HG02884 (cell line): ENCODE results near the gene SACM1L.
"Not testable (repeated sequence)": the region's sequence is repeated elsewhere in the genome, so short reads cannot be mapped to it uniquely, and the experiment has no call there.

Source experiments
- ATAC-seq: cut with Tn5 transposase; IDR thresholded peaks from one replicate; pipeline ENCODE4 v1.9.1; 2021; ENCODE audit warnings: mild to moderate bottlenecking, moderate library complexity; ENCODE audit not compliant: unreplicated experiment

The SACM1L gene

GRCh38 chr3:45737234-45737633 is 48.0 kb downstream of the SACM1L start:
- ATAC-seq = no peak

GRCh38 chr3:45739991-45740390 is 50.8 kb downstream of the SACM1L start:
- no peak for ATAC-seq

- no peak for ATAC-seq
Measured at GRCh38 chr3:45741247-45741646, 52.1 kb downstream of the SACM1L start.

GRCh38 chr3:45741742-45742460 is 52.7 kb downstream of the SACM1L start:
- ATAC-seq = no peak

- no peak for ATAC-seq
Measured at GRCh38 chr3:45742461-45743089, 53.4 kb downstream of the SACM1L start.

- no peak for ATAC-seq
Measured at GRCh38 chr3:45746165-45746776, 57.1 kb downstream of the SACM1L start.

- no peak for ATAC-seq
Measured at GRCh38 chr3:45746777-45747622, 57.8 kb downstream of the SACM1L start.

- ATAC-seq = no peak
Measured at GRCh38 chr3:45748068-45748467, 58.9 kb downstream of the SACM1L start.

- ATAC-seq = not testable (repeated sequence)
Measured at GRCh38 chr3:45749036-45749600, 59.9 kb downstream of the SACM1L start.

- no peak for ATAC-seq
Measured at GRCh38 chr3:45749880-45750279, 60.7 kb downstream of the SACM1L start.

GRCh38 chr3:45751537-45752242 is 62.5 kb downstream of the SACM1L start:
- ATAC-seq = no peak

- no peak for ATAC-seq
Measured at GRCh38 chr3:45753095-45753494, 63.9 kb downstream of the SACM1L start.

GRCh38 chr3:45754461-45754860 is 65.3 kb downstream of the SACM1L start:
- ATAC-seq = no peak

GRCh38 chr3:45756055-45756454 is 66.9 kb downstream of the SACM1L start:
- no peak for ATAC-seq

GRCh38 chr3:45757141-45757540 is 67.9 kb downstream of the SACM1L start:
- ATAC-seq = not testable (repeated sequence)

GRCh38 chr3:45758871-45759270 is 69.7 kb downstream of the SACM1L start:
- no peak for ATAC-seq

- ATAC-seq = no peak
Measured at GRCh38 chr3:45759851-45760250, 70.7 kb downstream of the SACM1L start.

GRCh38 chr3:45760878-45761711 is 71.9 kb downstream of the SACM1L start:
- ATAC-seq = no peak

- ATAC-seq = no peak
Measured at GRCh38 chr3:45761831-45762230, 72.6 kb downstream of the SACM1L start.
